ENCODE data around the gene ACOT7. TPM values are rescaled to one million over a fixed set of nuclear protein-coding genes. Genes with fewer than 3 reads are reported as not detected.
A peak's percentile ranks its signal among the peaks of the same experiment; 100 is the strongest.

The ACOT7 gene, protein sequence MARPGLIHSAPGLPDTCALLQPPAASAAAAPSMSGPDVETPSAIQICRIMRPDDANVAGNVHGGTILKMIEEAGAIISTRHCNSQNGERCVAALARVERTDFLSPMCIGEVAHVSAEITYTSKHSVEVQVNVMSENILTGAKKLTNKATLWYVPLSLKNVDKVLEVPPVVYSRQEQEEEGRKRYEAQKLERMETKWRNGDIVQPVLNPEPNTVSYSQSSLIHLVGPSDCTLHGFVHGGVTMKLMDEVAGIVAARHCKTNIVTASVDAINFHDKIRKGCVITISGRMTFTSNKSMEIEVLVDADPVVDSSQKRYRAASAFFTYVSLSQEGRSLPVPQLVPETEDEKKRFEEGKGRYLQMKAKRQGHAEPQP
- 10 to 100 TPM; 23.5 to 50.7 (median 39.0) TPM for total RNA-seq

DNA sequence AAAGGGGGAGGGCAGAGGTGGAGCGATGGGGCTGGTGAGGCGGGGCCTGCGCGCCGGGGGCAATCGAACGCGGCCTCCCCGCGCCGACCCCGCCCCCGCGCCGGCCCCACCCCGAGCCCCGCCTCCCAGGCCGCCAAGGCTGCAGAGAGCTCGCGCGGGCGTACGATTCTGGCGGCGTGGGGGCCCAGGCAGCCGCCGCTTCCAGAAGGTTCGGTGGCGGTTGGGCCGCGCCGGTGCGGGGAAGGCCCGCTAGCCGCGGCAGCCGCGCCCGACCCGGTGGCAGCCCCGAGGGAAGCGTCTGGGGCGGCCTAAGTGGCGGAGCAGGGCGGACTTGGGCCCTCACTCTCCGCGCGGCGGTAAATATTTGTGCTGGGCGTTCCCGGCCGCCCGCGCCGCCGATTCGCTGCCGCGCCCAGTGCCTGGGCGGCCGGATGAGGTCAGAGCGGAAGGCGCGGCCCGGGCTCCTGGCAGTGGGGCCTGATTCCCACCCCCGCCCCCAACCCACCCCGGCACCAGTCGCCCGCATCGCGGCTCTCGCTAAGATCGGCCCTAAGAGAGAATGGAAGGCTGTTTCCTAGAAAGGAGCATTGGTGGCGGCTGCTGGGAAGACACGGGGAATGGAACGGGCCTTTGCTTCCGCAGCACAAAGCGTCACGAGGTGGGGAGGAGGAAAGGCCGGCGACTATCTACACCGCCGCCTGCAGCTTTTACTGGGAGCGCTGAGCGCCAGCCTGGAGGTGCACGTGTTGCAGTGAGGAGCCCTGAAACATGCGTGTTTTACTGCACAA is at the start of gene ACOT7:
Gene ACOT7, minus strand, starts transcription at position 368 of the 788 bp plus-strand sequence. CDS start 368 bp downstream, outside the sequence.
- WGBS, 2 donors: 0 to 1% methylated on average over 11 to 14 of the region's 87 CpGs
- TF ChIP-seq, protein P1, sequence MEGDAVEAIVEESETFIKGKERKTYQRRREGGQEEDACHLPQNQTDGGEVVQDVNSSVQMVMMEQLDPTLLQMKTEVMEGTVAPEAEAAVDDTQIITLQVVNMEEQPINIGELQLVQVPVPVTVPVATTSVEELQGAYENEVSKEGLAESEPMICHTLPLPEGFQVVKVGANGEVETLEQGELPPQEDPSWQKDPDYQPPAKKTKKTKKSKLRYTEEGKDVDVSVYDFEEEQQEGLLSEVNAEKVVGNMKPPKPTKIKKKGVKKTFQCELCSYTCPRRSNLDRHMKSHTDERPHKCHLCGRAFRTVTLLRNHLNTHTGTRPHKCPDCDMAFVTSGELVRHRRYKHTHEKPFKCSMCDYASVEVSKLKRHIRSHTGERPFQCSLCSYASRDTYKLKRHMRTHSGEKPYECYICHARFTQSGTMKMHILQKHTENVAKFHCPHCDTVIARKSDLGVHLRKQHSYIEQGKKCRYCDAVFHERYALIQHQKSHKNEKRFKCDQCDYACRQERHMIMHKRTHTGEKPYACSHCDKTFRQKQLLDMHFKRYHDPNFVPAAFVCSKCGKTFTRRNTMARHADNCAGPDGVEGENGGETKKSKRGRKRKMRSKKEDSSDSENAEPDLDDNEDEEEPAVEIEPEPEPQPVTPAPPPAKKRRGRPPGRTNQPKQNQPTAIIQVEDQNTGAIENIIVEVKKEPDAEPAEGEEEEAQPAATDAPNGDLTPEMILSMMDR (IDR thresholded peaks at IDR 0.05): peak in 3 of 6 experiments; percentile 17 to 40 (median 29)
- TF ChIP-seq POLR2A (IDR thresholded peaks at IDR 0.05): peak in 2 of 4 donors; percentile 76 to 83
- Histone ChIP-seq H3K27me3 (no peaks in the 10 kb centered on the region), H3K36me3 (no peaks in the 10 kb centered on the region), H3K4me1 (peaks cover 13 to 36% (median 16%) of the 10 kb centered on the region in 3 donors), H3K27ac (peak within 1 kb of the TSS; percentile 95 to 99 (median 98)), H3K9me3 (no peaks in the 10 kb centered on the region), H3K4me3 (peak within 1 kb of the TSS; percentile 49 to 81 (median 75))
- peak; percentile 40 for DNase-seq
- intact Hi-C loops (cut with DNase I): no loop called here

DNA sequence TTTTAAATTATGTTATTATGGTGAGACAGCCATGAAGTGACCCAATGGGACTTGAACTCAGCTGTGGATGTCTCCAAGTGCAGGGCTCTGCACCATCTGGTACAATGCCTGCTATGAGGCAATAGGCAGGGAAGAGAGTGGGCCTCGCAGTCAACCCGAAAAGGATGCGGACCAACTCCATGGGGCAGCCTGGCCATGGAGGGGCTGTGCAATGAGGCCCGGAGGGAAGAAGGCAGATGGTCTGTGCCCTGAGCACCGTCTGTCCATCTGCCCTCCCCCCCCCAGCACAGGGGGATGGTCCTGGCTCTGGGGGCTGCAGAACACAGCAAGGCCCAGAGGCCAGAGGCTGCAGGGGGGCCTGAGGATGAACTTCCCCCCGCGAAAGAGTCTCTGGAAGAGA is 48.0 kb upstream of the ACOT7 start:
- Histone ChIP-seq H3K4me1 (peaks cover 5 to 24% (median 6%) of the 10 kb centered on the region in 3 donors), H3K27me3 (peaks cover 0 to 90% (median 2%) of the 10 kb centered on the region in 4 donors), H3K4me3 (no peak overlapping the region), H3K9me3 (no peaks in the 10 kb centered on the region), H3K36me3 (no peaks in the 10 kb centered on the region), H3K27ac (no peak overlapping the region)
- intact Hi-C loops (cut with DNase I): no loop called here
- DNase-seq: no peak
- 80 to 84% methylated on average over 2 to 6 of the region's 7 CpGs for WGBS, 2 donors
- no peak for TF ChIP-seq POLR2A (IDR thresholded peaks at IDR 0.05)
- TF ChIP-seq, protein P1 (IDR thresholded peaks at IDR 0.05): no peak

DNA sequence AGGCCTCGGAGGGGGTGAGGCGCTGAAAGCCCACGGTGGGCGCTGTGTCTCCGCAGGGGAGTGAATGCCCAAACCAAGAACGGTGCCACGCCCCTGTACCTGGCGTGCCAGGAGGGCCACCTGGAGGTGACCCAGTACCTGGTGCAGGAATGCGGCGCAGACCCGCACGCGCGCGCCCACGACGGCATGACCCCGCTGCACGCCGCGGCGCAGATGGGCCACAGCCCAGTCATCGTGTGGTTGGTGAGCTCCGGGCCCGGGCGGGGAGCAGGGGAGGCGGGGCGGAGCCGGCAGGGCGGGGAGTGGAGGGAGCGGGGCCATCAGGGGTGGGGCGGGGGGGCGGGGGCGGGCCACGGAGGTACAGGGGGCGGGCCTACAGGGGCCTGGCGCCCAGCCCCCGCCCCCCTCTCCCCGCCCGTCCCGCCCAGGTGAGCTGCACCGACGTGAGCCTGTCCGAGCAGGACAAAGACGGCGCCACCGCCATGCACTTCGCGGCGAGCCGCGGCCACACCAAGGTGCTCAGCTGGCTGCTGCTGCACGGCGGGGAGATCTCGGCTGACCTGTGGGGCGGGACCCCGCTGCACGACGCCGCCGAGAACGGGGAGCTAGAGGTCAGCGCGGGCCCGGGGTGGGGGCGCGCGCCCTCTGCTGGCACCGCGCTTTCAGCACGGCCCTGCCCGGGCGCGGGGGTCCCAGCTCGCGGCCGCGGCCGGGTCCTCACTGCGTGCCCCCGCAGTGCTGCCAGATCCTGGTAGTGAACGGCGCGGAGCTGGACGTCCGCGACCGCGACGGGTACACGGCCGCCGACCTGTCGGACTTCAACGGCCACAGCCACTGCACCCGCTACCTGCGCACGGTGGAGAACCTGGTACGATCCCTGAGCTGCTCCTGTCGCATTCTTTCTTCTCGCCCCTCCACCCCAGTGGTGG is 46.9 kb upstream of the ACOT7 start:
- H3K27me3 ChIP-seq: peaks cover 0 to 81% (median 2%) of the 10 kb centered on the region in 4 donors

DNA sequence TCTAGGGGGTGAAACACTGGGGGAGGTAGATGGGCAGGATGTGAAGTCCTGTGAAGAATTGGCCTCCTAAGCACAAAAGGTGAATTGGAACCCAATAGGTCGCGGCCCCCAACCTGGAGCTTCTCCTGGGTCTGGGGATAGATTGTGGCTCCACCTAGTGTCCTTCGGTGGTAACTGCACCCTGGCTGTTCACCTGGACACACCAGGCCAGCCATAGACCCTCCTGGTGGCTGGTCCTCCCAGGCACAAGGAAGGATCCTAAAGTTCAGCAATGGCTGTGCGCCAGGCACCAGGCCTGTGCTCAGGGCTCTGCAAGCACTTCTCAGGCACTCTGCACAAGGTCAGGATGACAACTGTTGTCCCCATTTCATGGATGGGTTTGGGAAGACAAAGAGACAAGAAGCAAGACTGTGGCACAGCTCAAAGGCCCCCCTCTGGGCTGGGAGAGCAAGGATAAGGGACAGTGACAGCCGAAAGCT is 44.5 kb upstream of the ACOT7 start:
- Histone ChIP-seq H3K27me3 (peaks cover 0 to 60% (median 2%) of the 10 kb centered on the region in 4 donors), H3K4me3 (no peak overlapping the region), H3K4me1 (peaks cover 5 to 21% (median 6%) of the 10 kb centered on the region in 3 donors), H3K27ac (no peak overlapping the region), H3K9me3 (no peaks in the 10 kb centered on the region), H3K36me3 (no peaks in the 10 kb centered on the region)
- intact Hi-C loops (cut with DNase I): no loop called here
- DNase-seq: no peak
- TF ChIP-seq, protein P1 (IDR thresholded peaks at IDR 0.05): peak; percentile 81 to 95 (median 91)
- no peak for TF ChIP-seq POLR2A (IDR thresholded peaks at IDR 0.05)
- 0 to 15% methylated on average over 3 to 5 of the region's 5 CpGs for WGBS, 2 donors

More for the DNA sequence above, 46.9 kb upstream of the ACOT7 start:
- intact Hi-C loops (cut with DNase I): no loop called here
- H3K4me1 ChIP-seq: peaks cover 5 to 21% (median 6%) of the 10 kb centered on the region in 3 donors
- no peaks in the 10 kb centered on the region for H3K36me3 ChIP-seq
- no peak for DNase-seq
- H3K9me3 ChIP-seq: no peaks in the 10 kb centered on the region
- TF ChIP-seq, protein P1 (IDR thresholded peaks at IDR 0.05): peak in 3 of 6 experiments; percentile 10 to 40 (median 24)
- TF ChIP-seq POLR2A (IDR thresholded peaks at IDR 0.05): no peak
- H3K4me3 ChIP-seq: peak overlapping the region in 3 of 4 donors; percentile 25 to 57 (median 37)
- no peak overlapping the region for H3K27ac ChIP-seq
- 27% methylated on average over 35 of the region's 101 CpGs; no CpG with 5 or more reads in 1 of the 2 donors for WGBS, 2 donors

All from esophagus squamous epithelium (tissue), 5 donors.